Smooth muscle cell (in vitro differentiated cells): ENCODE data around the gene RUNX3. TPM values are rescaled to one million over a fixed set of nuclear protein-coding genes. Genes with fewer than 3 reads are reported as not detected.

Source experiments
- DNase-seq: peaks from one replicate; lab custom pipeline; 2025; ENCODE audit not compliant: unreplicated experiment; lab: John Stamatoyannopoulos, UW
- H2AFZ ChIP-seq: fragments of 200-600 bp; sonication (generic); 2 replicates; pipeline ENCODE4 v1.6.0; 2016; ENCODE audit warnings: antibody characterized with exemption, low read depth, mild to moderate bottlenecking
- H3F3A ChIP-seq: fragments of 200-600 bp; sonication (generic); 2 replicates; pipeline ENCODE4 v1.6.0; 2017; ENCODE audit warnings: antibody characterized with exemption, low read depth
- H3K27ac ChIP-seq: fragments of 200-600 bp; sonication (generic); 2 replicates; pipeline ENCODE4 v1.5.1; 2016; ENCODE audit warnings: low read depth, mild to moderate bottlenecking
- H3K27me3 ChIP-seq: fragments of 200-600 bp; sonication (generic); 2 replicates; pipeline ENCODE4 v1.6.1; 2016; ENCODE audit warnings: low read depth, mild to moderate bottlenecking
- H3K36me3 ChIP-seq: fragments of 200-600 bp; sonication (generic); 2 replicates; pipeline ENCODE4 v1.5.1; 2016; ENCODE audit warnings: low read depth
- H3K4me1 ChIP-seq: fragments of 200-600 bp; sonication (generic); 2 replicates; pipeline ENCODE4 v1.5.1; 2016; ENCODE audit warnings: low read depth
- H3K4me2 ChIP-seq: fragments of 200-600 bp; sonication (generic); 2 replicates; pipeline ENCODE4 v1.6.0; 2016; ENCODE audit warnings: mild to moderate bottlenecking
- H3K4me3 ChIP-seq: fragments of 200-600 bp; sonication (generic); 2 replicates; pipeline ENCODE4 v1.5.1; 2016; ENCODE audit warnings: mild to moderate bottlenecking
- H3K79me2 ChIP-seq: fragments of 200-600 bp; sonication (generic); 2 replicates; pipeline ENCODE4 v1.6.0; 2016; ENCODE audit warnings: low read depth, mild to moderate bottlenecking
- H3K9ac ChIP-seq: fragments of 200-600 bp; sonication (generic); 2 replicates; pipeline ENCODE4 v1.6.0; 2016; ENCODE audit warnings: low read depth
- H3K9me3 ChIP-seq: fragments of 200-600 bp; sonication (generic); replicated peaks from 2 replicates; pipeline ENCODE4 v1.5.1; 2016; ENCODE audit warnings: low read depth
- H4K20me1 ChIP-seq: fragments of 200-600 bp; sonication (generic); 2 replicates; pipeline ENCODE4 v1.6.0; 2016; ENCODE audit warnings: low read depth
- CTCF ChIP-seq: fragments of 200-600 bp; sonication (generic); IDR thresholded peaks from 2 replicates; pipeline ENCODE4 v1.5.1; 2017; ENCODE audit warnings: borderline replicate concordance, mild to moderate bottlenecking, antibody characterized with exemption; ENCODE audit not compliant: insufficient read depth, poor library complexity, severe bottlenecking
- WGBS: methylation state at CpG from one replicate; pipeline ENCODE4 v1.1.7; 2016; ENCODE audit warnings: low lambda C conversion rate; 5-methylcytosine and 5-hydroxymethylcytosine counted together
- polyA plus RNA-seq: library from polyadenylated mRNA; unstranded; fragments of >200 nt; fragmentation: Nextera tagmentation; extraction: Ambion mirVana; gene quantifications from 2 replicates; pipeline ENCODE4 v1.2.1, GENCODE V29; 2016
- total RNA-seq: library from RNA; depleted of rRNA; stranded (reverse); fragments of >200 nt; gene quantifications from 2 replicates; pipeline ENCODE4 v1.2.3, GENCODE V29; 2014

Gene RUNX3
- total and polyA plus RNA-seq, 2 experiments from 2014 or later, result 4.5 to 8.2 TPM

- Histone ChIP-seq H3K9ac (no peak overlapping the region), H3K36me3 (no peaks in the 10 kb centered on the region), H3K4me3 (no peak overlapping the region), H3K79me2 (peaks cover 9% of the 10 kb centered on the region), H3K4me2 (no peak overlapping the region), H4K20me1 (no peaks in the 10 kb centered on the region), H2AFZ (no peak overlapping the region), H3K9me3 (no peaks in the 10 kb centered on the region), H3K27me3 (no peaks in the 10 kb centered on the region), H3K4me1 (no peaks in the 10 kb centered on the region), H3F3A (peaks cover 5% of the 10 kb centered on the region), H3K27ac (no peak overlapping the region)
- no peak for TF ChIP-seq CTCF
- 82% methylated on average over 16 of the region's 16 CpGs for WGBS
- DNase-seq, result no peak
Measured at GRCh38 chr1:24957016-24957807, 27.1 kb upstream of the RUNX3 start.

- no peak overlapping the region for H3K9ac ChIP-seq
- no peaks in the 10 kb centered on the region for H3K79me2 ChIP-seq
- no peak for TF ChIP-seq CTCF
- no peaks in the 10 kb centered on the region for H3K27me3 ChIP-seq
- peaks cover 5% of the 10 kb centered on the region for H3F3A ChIP-seq
- H3K27ac ChIP-seq, result peak overlapping the region; percentile 65
- H2AFZ ChIP-seq, result no peak overlapping the region
- no peak for DNase-seq
- no peaks in the 10 kb centered on the region for H3K4me1 ChIP-seq
- no peak overlapping the region for H3K4me3 ChIP-seq
- no peaks in the 10 kb centered on the region for H3K36me3 ChIP-seq
- H3K4me2 ChIP-seq, result peak overlapping the region; percentile 46
- 92% methylated on average over 8 of the region's 8 CpGs for WGBS
- no peaks in the 10 kb centered on the region for H3K9me3 ChIP-seq
- H4K20me1 ChIP-seq, result no peaks in the 10 kb centered on the region
Measured at GRCh38 chr1:24955779-24956365, 25.8 kb upstream of the RUNX3 start.

DNA sequence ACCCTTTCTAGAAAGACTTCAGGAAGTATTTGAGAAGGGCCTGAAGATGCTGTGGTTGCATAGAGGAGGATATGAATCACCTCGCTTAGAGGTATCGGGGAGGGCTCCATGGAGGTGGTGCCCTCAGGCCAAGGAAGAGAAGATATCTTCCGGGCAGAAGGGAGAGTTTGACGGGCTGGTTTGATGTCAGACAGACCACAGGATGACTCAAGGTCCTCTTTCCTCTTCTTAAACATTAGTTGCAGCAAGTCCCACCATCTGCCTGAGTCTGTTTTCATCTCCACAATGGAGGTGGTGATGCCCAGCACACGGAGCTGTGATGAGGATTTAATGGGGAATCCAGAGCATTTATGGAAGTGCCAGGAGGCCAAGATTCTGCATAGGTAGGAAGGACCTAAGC is 25.1 kb upstream of the RUNX3 start:
- Histone ChIP-seq H2AFZ (no peak overlapping the region), H3K36me3 (no peaks in the 10 kb centered on the region), H3K9me3 (no peaks in the 10 kb centered on the region), H3K4me2 (peak overlapping the region; percentile 46), H3K4me3 (no peak overlapping the region), H3F3A (peaks cover 5% of the 10 kb centered on the region), H3K79me2 (no peaks in the 10 kb centered on the region), H3K4me1 (no peaks in the 10 kb centered on the region), H3K27ac (peak overlapping the region; percentile 65), H3K27me3 (no peaks in the 10 kb centered on the region), H3K9ac (no peak overlapping the region), H4K20me1 (no peaks in the 10 kb centered on the region)
- no peak for TF ChIP-seq CTCF
- 23% methylated on average over 5 of the region's 5 CpGs for WGBS
- DNase-seq, result no peak

GRCh38 chr1:24954631-24955030 is 24.6 kb upstream of the RUNX3 start:
- peak overlapping the region; percentile 15 for H3K27ac ChIP-seq
- no peaks in the 10 kb centered on the region for H3K79me2 ChIP-seq
- TF ChIP-seq CTCF, result no peak
- no peaks in the 10 kb centered on the region for H3K36me3 ChIP-seq
- no peaks in the 10 kb centered on the region for H4K20me1 ChIP-seq
- 94% methylated on average over 11 of the region's 11 CpGs for WGBS
- H3K27me3 ChIP-seq, result no peaks in the 10 kb centered on the region
- H3K4me2 ChIP-seq, result no peak overlapping the region
- H3K9ac ChIP-seq, result no peak overlapping the region
- no peaks in the 10 kb centered on the region for H3K9me3 ChIP-seq
- H3F3A ChIP-seq, result peaks cover 5% of the 10 kb centered on the region
- DNase-seq, result no peak
- H3K4me3 ChIP-seq, result no peak overlapping the region
- H3K4me1 ChIP-seq, result no peaks in the 10 kb centered on the region
- no peak overlapping the region for H2AFZ ChIP-seq
